Vagina (tissue), 2 donors: ENCODE results near the gene TRIM44.

Source experiments
- CTCF ChIP-seq, 3 experiments: fragments of 450-650 bp in 2 of 3; fragments of 200-600 bp in 1 of 3; sonication (generic) in 1 of 3; IDR thresholded peaks; one replicate each; pipeline ENCODE4 v1.5.1; 2017 to 2019; ENCODE audit warnings: antibody characterized with exemption in 3 of 3, mild to moderate bottlenecking in 2 of 3, moderate library complexity in 2 of 3
- POLR2A ChIP-seq, 2 donors: fragments of 450-650 bp; IDR thresholded peaks; one replicate each; pipeline ENCODE4 v1.6.1; 2017; ENCODE audit warnings: antibody characterized with exemption in 2 of 2, mild to moderate bottlenecking in 2 of 2, moderate library complexity in 2 of 2
- POLR2AphosphoS5 ChIP-seq, 2 donors: sonication (generic); formaldehyde crosslinking; IDR thresholded peaks; one replicate each; pipeline ENCODE4 v1.9.0; 2017; ENCODE audit warnings: antibody characterized with exemption in 2 of 2, mild to moderate bottlenecking in 2 of 2, low read depth in 1 of 2; ENCODE audit not compliant: insufficient read depth in 1 of 2

- TF ChIP-seq POLR2AphosphoS5 (IDR thresholded peaks at IDR 0.05; ENCODE audit: insufficient read depth in 1 of 2, low read depth in 1 of 2) (no peak), CTCF (IDR thresholded peaks at IDR 0.05) (no peak), POLR2A (IDR thresholded peaks at IDR 0.05) (no peak)
Measured at GRCh38 chr11:35711924-35712323, 49.3 kb downstream of the TRIM44 start.
